ENCODE results near the gene NUDT22. TPM values are rescaled to one million over a fixed set of nuclear protein-coding genes. Genes with fewer than 3 reads are reported as not detected.

The NUDT22 gene
- total and polyA plus RNA-seq, 2 of the 4 experiments (the other 2 are of a cell fraction) = 21.3 to 44.6 TPM

Other genes starting within 250 kb of the NUDT22 start
- 53.6 and 69.0 TPM in 2 replicates for gene OTUB1, start 239.8 kb upstream of the NUDT22 start, total RNA-seq (2012; rRNA removed)
- 168 and 184 TPM in 2 replicates for gene OTUB1, start 239.8 kb upstream of the NUDT22 start, polyA plus RNA-seq (2012; rRNA removed)
- gene FLRT1, start 190.3 kb upstream of the NUDT22 start, total RNA-seq (2012; rRNA removed) = under 0.01 TPM in 2 replicates
- 0.07 TPM in 1 of 2 replicates, not detected in the other for gene FLRT1, start 190.3 kb upstream of the NUDT22 start, polyA plus RNA-seq (2012; rRNA removed)
- gene MACROD1, start 60.2 kb upstream of the NUDT22 start, total RNA-seq (2012; rRNA removed) = 2.5 and 4.2 TPM in 2 replicates
- 9.3 and 10.9 TPM in 2 replicates for gene MACROD1, start 60.2 kb upstream of the NUDT22 start, polyA plus RNA-seq (2012; rRNA removed)
- gene STIP1, start 40.1 kb upstream of the NUDT22 start, total RNA-seq (2012; rRNA removed) = 363 and 489 TPM in 2 replicates
- 189 and 201 TPM in 2 replicates for gene STIP1, start 40.1 kb upstream of the NUDT22 start, polyA plus RNA-seq (2012; rRNA removed)
- 0.36 and 0.56 TPM in 2 replicates for gene FERMT3, start 19.6 kb upstream of the NUDT22 start, total RNA-seq (2012; rRNA removed)
- 2.3 and 2.5 TPM in 2 replicates for gene FERMT3, start 19.6 kb upstream of the NUDT22 start, polyA plus RNA-seq (2012; rRNA removed)
- 43.0 and 81.9 TPM in 2 replicates for gene TRPT1, start 88 bp upstream of the NUDT22 start, total RNA-seq (2012; rRNA removed)
- 63.2 and 64.2 TPM in 2 replicates for gene TRPT1, start 88 bp upstream of the NUDT22 start, polyA plus RNA-seq (2012; rRNA removed)
- gene DNAJC4, start 4.3 kb downstream of the NUDT22 start, total RNA-seq (2012; rRNA removed) = 2.2 and 3.9 TPM in 2 replicates
- gene DNAJC4, start 4.3 kb downstream of the NUDT22 start, polyA plus RNA-seq (2012; rRNA removed) = 22.8 and 30.3 TPM in 2 replicates
- gene VEGFB, start 8.3 kb downstream of the NUDT22 start, total RNA-seq (2012; rRNA removed) = 3.0 and 3.9 TPM in 2 replicates
- gene VEGFB, start 8.3 kb downstream of the NUDT22 start, polyA plus RNA-seq (2012; rRNA removed) = 23.9 and 25.1 TPM in 2 replicates
- gene FKBP2, start 14.8 kb downstream of the NUDT22 start, total RNA-seq (2012; rRNA removed) = 36.2 and 62.5 TPM in 2 replicates
- 68.6 and 76.4 TPM in 2 replicates for gene FKBP2, start 14.8 kb downstream of the NUDT22 start, polyA plus RNA-seq (2012; rRNA removed)
- 176 and 206 TPM in 2 replicates for gene PPP1R14B, start 20.7 kb downstream of the NUDT22 start, total RNA-seq (2012; rRNA removed)
- 257 and 355 TPM in 2 replicates for gene PPP1R14B, start 20.7 kb downstream of the NUDT22 start, polyA plus RNA-seq (2012; rRNA removed)
- 24.9 and 26.9 TPM in 2 replicates for gene PLCB3, start 25.3 kb downstream of the NUDT22 start, total RNA-seq (2012; rRNA removed)
- gene PLCB3, start 25.3 kb downstream of the NUDT22 start, polyA plus RNA-seq (2012; rRNA removed) = 23.9 and 25.9 TPM in 2 replicates
- gene BAD, start 58.4 kb downstream of the NUDT22 start, total RNA-seq (2012; rRNA removed) = 27.5 and 30.3 TPM in 2 replicates
- gene BAD, start 58.4 kb downstream of the NUDT22 start, polyA plus RNA-seq (2012; rRNA removed) = 68.0 and 88.6 TPM in 2 replicates
- gene GPR137, start 59.6 kb downstream of the NUDT22 start, total RNA-seq (2012; rRNA removed) = 2.8 and 3.6 TPM in 2 replicates
- 26.0 and 31.8 TPM in 2 replicates for gene GPR137, start 59.6 kb downstream of the NUDT22 start, polyA plus RNA-seq (2012; rRNA removed)
- not detected in 2 replicates for gene KCNK4, start 65.0 kb downstream of the NUDT22 start, total RNA-seq (2012; rRNA removed)
- not detected in 2 replicates for gene KCNK4, start 65.0 kb downstream of the NUDT22 start, polyA plus RNA-seq (2012; rRNA removed)
- not detected in 2 replicates for gene CATSPERZ, start 74.1 kb downstream of the NUDT22 start, total RNA-seq (2012; rRNA removed)
- gene CATSPERZ, start 74.1 kb downstream of the NUDT22 start, polyA plus RNA-seq (2012; rRNA removed) = not detected in 2 replicates
- gene ESRRA, start 79.2 kb downstream of the NUDT22 start, total RNA-seq (2012; rRNA removed) = 10.2 and 10.3 TPM in 2 replicates
- gene ESRRA, start 79.2 kb downstream of the NUDT22 start, polyA plus RNA-seq (2012; rRNA removed) = 15.0 and 15.8 TPM in 2 replicates
- 202 and 206 TPM in 2 replicates for gene TRMT112, start 91.3 kb downstream of the NUDT22 start, total RNA-seq (2012; rRNA removed)
- gene TRMT112, start 91.3 kb downstream of the NUDT22 start, polyA plus RNA-seq (2012; rRNA removed) = 173 and 206 TPM in 2 replicates
- gene PRDX5, start 91.8 kb downstream of the NUDT22 start, total RNA-seq (2012; rRNA removed) = 120 and 160 TPM in 2 replicates
- 292 and 332 TPM in 2 replicates for gene PRDX5, start 91.8 kb downstream of the NUDT22 start, polyA plus RNA-seq (2012; rRNA removed)
- 1.3 and 1.7 TPM in 2 replicates for gene CCDC88B, start 113.9 kb downstream of the NUDT22 start, total RNA-seq (2012; rRNA removed)
- 2.5 and 3.1 TPM in 2 replicates for gene CCDC88B, start 113.9 kb downstream of the NUDT22 start, polyA plus RNA-seq (2012; rRNA removed)
- gene RPS6KA4, start 132.9 kb downstream of the NUDT22 start, total RNA-seq (2012; rRNA removed) = 43.3 and 52.9 TPM in 2 replicates
- gene RPS6KA4, start 132.9 kb downstream of the NUDT22 start, polyA plus RNA-seq (2012; rRNA removed) = 38.8 and 46.7 TPM in 2 replicates

All from IMR-90 (cell line).